ENCODE data around the gene SCRN1. TPM values are rescaled to one million over a fixed set of nuclear protein-coding genes. Genes with fewer than 3 reads are reported as not detected.
"Not testable (repeated sequence)": the region's sequence is repeated elsewhere in the genome, so short reads cannot be mapped to it uniquely, and the experiment has no call there.

Gene SCRN1
- polyA plus RNA-seq, 3 donors, result 63.7 to 65.0 (median 64.9) TPM

DNA sequence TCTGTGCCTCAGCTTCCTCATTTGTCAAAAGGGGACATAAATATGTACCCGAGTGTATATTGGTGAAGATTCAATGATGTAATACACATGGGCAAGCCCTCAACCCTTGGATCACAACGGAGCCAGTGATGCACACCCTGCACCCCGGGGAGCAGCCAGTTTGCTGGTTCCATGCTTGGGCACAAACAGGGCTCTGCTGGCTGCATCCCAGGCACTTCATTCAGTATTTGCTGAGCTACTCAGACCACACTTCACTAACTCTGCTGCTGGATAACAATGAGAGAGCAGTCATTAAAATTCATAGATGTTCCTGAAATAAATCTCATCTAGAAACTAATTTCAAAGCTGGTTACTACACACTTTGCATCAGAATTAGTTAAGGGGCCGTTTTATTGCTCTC is 72.0 kb downstream of the SCRN1 start:
- DNase-seq (ENCODE audit: extremely low read depth in 1 of 11, low read depth in 9 of 11, low spot score in 4 of 11), result no peak

DNA sequence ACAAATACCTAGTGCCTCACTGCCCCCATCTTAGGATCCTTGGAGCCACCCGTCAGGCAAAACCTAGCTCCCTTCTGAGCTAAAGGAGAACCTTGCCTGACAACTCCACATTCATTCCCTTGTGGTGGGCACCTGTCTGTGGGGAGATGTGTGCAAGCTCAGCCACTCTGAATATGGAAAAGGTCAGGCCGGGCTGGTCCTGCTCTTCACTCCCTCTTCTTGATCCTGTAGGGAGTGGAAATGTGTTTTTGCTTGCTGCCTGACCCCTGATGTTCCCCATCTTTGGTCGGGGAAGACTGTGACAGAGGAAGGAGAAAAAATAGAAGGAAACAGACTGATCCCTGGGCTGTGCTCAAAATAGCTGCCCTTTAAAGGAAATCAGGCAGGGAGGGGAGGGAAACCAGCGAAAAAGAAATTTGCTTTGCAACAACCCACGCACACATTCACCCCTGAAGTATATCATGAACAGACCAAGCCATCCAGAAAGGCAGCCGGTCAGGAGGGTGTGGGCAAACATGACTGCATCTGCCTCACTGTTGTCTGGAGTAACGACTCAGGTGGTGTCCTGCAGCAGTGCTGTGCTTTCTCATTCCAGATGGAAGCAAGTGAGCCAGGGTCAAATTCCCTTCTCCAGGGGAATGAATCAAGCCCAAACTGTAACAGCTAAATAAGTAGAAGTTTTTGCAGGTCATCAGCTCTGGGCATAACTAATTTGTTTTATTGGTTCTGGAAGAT is 74.0 kb downstream of the SCRN1 start:
- peak in 8 of 11 donors; percentile 10 to 47 (median 22) for DNase-seq (ENCODE audit: extremely low read depth in 1 of 11, low read depth in 9 of 11, low spot score in 4 of 11)

DNA sequence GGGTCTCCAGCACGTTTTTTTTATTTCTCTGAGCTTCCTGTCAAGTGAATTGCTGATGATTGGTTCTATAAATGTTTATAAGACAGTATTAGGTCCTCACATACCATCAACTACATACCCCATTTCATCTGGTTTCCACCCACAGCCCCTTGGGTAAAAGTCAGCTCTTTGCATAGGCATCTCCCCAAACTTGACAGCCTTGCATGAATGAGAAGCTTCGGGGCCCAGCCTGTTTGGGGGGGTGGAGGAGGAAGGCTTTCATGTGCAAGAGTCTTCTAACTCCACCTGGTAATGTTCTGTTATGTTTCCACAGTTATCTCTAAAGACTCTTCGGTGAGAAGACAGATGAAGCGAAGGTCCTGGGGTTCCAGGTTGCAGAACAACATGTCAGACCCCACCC is 75.4 kb downstream of the SCRN1 start:
- no peak for DNase-seq (ENCODE audit: extremely low read depth in 1 of 11, low read depth in 9 of 11, low spot score in 4 of 11)

DNA sequence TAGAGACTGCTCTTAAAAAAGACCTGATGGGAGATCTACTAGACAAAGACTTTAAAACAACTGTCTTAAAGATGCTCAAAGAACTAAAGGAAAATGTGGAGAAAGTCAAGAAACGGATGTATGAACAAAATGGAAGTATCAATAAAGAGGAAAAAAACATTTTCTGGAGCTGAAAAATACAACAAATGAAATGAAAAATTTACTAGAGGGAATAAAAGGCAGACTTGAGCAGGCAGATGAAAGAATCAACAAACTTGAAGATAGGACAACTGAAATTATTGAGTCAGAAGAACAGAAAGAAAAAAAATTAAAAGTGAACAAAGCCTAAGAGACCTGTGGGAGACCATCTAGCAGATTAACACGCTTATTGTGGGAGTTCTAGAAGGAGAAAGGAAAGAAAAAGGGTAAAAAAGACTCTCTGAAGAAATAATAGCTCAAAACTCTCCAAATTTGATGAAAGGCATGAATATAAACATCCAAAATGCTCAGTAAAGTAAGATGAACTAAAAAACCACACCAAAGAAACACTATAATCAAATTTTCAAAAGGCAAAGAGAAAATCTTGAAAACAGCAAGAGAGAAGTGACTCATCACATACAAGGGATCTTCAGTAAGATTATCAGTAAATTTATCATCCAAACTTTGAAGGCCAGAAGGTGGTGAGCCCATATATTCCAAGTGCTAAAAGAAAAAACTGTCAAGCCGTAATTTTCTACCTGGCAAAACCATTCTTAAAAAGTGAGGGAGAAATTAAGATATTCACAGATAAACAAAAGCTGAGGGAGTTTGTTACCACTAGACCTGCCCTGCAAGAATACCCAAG is 83.2 kb downstream of the SCRN1 start:
- DNase-seq (ENCODE audit: extremely low read depth in 1 of 11, low read depth in 9 of 11, low spot score in 4 of 11), result no peak

DNA sequence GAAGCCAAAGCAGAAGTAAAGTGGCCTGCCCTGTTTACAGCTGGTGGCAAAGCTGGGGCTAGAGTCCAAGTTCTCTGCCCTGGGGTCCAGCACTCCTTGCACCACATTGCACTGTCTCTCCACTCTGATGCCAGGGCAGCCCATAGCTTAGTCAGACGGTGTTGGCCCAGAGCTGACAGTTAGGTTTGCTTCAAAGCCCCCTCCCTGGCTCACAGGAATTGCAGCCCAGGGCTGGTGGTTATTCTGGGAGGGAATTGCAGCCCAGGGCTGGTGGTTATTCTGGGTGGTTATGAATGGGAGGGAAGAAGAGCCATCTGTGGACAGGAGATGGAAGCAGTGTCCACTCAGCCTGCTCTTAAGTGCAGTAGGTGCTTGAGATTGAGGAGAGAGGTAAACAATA is 88.9 kb downstream of the SCRN1 start:
- no peak for DNase-seq (ENCODE audit: extremely low read depth in 1 of 11, low read depth in 9 of 11, low spot score in 4 of 11)

DNA sequence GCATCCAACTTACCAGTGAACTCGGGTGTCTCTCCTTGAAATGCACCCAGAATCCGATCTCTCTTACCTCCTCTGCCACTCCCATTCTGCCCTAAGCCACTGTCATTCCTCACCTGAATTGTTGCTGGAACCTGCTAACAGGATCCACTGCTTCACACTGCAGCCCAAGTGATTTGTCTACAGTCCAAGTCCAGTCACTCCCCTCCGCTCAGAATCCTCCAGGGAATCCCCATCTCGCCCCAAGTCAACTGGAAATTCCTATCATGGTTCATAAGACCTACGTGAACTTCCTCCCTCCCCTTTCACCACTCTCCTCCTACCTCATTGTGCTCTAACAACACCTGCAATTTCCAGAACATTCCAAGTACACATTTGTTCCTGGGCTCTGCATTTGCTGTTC is 91.3 kb downstream of the SCRN1 start:
- DNase-seq (ENCODE audit: extremely low read depth in 1 of 11, low read depth in 9 of 11, low spot score in 4 of 11), result no peak

DNA sequence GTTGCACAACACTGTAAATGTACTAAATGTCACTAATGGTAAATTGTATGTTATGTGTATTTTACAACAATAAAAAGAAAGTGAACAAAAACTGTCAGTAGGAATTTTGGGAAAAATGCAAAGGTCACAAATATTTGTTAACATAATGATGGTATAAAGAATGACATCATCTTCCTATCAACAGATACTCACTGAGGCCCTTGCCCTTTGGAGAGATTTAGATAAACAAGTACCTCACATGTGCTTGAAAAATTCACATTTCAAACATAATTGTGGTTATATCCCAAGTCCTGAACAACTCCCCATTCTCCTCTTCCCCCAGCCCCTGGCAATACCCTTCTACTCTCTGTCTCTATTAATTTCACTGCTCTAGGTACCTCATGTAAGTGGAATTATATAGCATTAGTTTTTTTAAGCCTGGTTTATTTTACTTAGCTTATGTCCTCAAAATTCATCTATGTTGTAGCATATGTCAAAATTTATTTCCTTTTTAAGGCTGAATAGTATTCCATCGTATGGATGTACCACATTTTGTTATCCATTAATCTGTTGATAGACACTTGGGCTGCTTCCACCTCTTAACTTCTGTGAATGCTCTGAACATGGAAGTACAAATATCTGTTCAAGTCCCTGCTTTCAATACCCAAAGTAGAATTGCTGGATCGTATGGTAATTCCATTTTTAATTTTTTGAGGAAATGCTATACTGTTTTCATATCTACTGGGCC is 92.8 kb downstream of the SCRN1 start:
- DNase-seq (ENCODE audit: extremely low read depth in 1 of 11, low read depth in 9 of 11, low spot score in 4 of 11), result no peak

DNA sequence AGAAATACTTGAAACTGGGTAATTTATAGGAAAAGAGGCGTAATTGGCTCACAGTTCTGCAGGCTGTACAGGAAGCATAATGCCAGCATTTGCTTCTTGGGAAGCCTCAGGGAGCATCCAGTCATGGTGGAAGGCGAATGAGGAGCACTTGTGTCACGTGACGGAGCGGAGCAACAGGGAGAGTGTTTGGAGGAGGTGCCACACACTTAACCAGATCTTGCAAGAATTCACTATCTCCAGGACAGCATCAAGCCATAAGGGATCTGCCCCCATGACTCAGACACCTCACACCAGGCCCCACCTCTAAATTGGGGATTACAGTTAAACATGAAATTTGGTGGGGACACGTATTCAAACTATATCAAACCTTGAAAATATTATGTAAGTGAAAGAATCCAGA is 94.0 kb downstream of the SCRN1 start:
- DNase-seq (ENCODE audit: extremely low read depth in 1 of 11, low read depth in 9 of 11, low spot score in 4 of 11), result no peak

DNA sequence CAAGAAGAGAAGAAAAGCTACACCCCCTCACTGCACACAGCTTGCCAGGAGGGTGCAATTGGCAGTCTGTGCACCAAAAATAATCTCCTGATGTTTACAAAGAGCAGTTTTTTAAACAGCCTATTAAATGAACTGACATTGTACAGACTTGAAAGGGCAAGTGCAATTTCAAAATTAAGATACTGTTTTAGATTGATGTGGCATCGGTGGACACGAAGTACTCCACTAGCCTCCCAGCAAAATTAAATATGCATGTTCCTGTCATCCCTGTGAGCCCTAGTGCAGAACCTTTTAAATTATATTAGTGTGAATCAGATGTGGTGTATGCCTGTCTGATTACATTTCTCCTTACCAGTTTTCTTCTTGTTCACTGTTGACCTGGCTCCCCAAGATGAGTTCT is 95.3 kb downstream of the SCRN1 start:
- DNase-seq (ENCODE audit: extremely low read depth in 1 of 11, low read depth in 9 of 11, low spot score in 4 of 11), result no peak

DNA sequence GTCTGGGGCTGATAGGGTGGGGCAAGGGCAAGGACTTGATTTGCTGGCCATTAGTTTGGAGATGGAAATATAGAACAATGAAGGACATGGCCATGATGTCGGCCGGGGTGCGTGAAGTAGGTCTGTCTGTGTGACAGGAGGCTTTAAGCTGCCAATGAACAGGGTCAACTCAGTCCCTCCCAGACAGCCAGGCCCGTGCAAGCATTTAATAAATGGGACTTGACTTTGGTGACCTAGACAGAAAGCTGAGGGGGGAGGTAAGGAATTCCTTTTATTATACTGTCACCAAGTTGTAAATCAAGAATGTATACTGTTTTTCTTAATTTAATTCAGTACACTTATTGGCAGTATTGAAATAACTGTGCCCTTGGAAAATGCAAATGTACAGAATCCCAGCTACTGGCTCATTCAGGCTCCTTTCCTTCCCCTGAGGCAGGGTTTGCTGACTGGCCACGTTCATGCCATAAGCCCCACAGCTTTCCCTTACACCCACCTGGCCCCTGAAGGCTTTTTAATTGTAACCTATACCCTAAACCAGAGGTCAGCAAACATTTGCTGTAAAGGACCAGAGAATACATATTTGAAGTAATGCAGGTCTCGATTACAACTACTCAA is 96.1 kb downstream of the SCRN1 start:
- peak in 1 of 11 donors; percentile 35 for DNase-seq (ENCODE audit: extremely low read depth in 1 of 11, low read depth in 9 of 11, low spot score in 4 of 11)

DNA sequence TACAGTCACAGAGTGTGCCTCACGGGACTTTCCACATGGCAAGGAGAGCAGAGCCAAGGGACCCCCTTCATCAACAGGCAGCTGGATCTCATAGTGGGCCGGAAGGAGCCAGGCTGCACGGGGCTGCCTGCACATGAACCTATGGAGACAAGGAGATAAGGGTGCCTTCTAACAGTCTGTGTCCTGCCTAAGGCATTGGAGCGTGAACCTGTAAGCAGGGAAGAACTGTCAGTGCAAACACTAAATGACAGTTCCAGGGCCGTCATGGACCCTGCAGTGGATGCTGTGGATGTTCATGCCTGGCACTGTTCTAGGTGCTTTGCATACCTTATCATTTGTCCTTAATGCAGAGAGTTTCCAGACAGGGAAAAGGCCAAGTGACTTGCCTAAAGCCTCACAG is 97.4 kb downstream of the SCRN1 start:
- DNase-seq (ENCODE audit: extremely low read depth in 1 of 11, low read depth in 9 of 11, low spot score in 4 of 11), result no peak

DNA sequence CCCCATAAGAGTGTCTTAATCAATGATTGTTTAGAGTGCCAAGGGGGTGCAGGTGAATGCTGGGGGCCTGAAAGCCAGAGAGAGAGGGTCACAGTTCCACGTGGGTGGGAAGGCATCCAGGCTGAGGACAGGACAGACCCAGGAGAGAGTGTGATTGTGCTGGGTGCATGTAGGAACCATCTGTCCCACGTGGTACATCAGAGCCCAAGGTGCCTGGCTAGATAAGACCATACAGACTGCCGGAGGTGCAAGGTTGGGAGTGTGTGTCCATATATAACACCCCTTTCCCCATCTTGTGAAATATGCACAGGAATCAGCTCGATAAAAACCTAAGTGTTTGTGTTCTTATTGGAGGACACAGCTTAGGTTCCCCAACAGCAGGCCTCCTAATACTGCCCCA is 97.8 kb downstream of the SCRN1 start:
- DNase-seq (ENCODE audit: extremely low read depth in 1 of 11, low read depth in 9 of 11, low spot score in 4 of 11), result no peak

DNA sequence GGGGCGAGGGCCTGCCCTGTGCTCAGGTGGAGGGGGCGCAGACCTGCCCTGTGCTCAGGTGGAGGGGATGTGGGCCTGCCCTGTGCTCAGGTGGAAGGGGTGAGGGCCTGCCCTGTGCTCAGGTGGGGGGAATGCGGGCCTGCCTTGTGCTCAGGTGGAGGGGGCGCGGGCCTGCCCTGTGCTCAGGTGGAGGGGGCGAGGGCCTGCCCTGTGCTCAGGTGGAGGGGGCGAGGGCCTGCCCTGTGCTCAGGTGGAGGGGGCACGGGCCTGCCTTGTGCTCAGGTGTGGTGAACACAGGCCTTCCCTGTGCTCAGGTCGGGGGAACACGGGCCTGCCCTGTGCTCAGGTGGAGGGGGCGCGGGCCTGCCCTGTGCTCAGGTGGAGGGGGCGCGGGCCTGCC is 98.8 kb downstream of the SCRN1 start:
- DNase-seq (ENCODE audit: extremely low read depth in 1 of 11, low read depth in 9 of 11, low spot score in 4 of 11), result not testable (repeated sequence)

DNA sequence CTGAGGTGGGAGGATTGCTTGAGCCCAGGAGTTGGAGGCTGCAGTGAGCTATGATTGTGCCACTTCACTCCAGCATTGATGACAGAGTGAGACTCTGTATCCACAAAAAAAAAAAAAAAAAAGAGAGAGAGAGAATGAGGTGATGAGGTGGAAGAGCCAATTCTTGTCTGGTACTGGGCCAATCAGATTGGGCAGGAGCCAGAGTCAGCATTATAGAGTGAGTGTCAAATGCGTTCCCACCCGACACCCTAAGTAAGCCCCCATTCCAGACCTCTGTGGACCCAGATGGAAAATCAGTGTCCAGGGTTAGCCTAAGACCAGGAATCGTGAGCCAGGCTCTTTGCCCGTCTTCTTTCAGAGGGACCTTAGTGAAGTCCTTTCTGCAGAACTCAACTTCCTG is 99.3 kb downstream of the SCRN1 start:
- DNase-seq (ENCODE audit: extremely low read depth in 1 of 11, low read depth in 9 of 11, low spot score in 4 of 11), result no peak

DNA sequence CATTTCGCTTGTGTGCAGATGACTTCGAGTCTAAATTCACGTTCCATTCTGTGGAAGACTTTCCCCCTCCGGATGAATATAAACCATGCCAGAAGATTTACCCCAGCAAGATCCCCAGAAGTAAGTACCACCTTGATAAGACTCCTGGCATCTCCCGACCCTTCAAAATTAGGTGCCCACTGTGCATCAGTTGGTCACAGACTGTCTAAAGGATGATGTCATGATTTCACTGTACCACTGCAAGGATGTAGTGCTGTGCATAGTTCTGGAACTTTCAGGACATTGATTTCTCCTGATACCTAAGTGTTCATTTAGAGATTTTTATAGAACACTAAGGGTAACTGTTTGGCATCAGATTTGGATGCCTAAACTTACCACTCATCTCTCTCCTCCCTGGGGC is 100.3 kb downstream of the SCRN1 start:
- no peak for DNase-seq (ENCODE audit: extremely low read depth in 1 of 11, low read depth in 9 of 11, low spot score in 4 of 11)

DNA sequence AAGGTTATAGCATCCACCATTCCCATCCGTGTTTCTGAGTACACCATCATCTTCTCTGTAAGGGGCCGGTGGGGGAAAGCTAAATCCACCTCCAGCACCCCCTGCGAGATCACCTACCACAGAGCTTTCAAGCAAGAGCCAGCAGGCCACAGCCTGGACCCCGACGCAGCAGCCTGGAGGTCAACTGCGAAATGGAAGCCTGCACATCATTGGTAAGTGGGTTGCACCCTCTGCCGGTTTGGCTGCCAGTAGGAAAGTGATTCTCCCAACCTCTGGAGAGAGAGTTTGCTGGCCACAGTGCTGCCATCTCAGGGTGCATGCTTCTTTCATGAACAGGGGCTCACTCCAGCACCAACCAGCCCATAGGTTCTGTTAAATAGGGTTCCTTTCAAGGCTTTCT is 101.6 kb downstream of the SCRN1 start:
- DNase-seq (ENCODE audit: extremely low read depth in 1 of 11, low read depth in 9 of 11, low spot score in 4 of 11), result no peak

DNA sequence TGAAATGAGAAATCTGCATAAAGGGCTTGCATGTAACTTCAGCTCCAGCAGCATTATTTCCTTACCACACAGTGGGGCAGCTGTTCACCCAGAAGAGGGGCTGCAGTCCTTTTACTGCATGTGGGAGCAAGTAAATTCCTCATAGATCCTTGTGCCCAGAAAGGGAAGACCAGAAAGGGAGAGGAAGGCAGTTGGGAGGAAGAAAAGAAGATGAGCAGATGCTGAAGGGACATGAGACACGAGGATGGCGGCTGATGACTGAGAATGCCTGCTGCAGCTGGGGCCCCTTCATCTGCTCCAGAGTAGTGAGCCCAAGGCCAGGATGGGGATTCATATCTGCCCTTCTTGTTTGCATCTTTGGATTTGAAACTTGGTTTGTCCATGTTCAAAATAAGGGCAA is 102.8 kb downstream of the SCRN1 start:
- no peak for DNase-seq (ENCODE audit: extremely low read depth in 1 of 11, low read depth in 9 of 11, low spot score in 4 of 11)

DNA sequence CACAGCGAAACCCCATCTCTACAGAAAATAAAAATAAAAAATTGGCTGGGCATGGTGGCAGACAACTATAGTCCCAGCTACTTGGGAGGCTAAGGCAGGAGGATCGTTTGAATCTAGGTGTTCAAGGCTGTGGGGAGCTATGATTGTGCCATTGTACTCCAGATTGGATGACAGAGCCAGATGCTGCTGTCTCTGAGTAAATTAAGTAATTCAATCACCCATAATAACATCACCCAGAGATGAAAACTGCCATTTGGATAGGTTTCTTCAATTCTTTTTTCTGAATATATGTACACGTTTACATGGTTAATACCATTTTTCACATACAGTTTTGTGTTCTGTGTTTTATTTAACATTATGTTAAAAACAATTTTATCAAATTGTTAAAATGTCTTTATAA is 104.0 kb downstream of the SCRN1 start:
- DNase-seq (ENCODE audit: extremely low read depth in 1 of 11, low read depth in 9 of 11, low spot score in 4 of 11), result no peak

DNA sequence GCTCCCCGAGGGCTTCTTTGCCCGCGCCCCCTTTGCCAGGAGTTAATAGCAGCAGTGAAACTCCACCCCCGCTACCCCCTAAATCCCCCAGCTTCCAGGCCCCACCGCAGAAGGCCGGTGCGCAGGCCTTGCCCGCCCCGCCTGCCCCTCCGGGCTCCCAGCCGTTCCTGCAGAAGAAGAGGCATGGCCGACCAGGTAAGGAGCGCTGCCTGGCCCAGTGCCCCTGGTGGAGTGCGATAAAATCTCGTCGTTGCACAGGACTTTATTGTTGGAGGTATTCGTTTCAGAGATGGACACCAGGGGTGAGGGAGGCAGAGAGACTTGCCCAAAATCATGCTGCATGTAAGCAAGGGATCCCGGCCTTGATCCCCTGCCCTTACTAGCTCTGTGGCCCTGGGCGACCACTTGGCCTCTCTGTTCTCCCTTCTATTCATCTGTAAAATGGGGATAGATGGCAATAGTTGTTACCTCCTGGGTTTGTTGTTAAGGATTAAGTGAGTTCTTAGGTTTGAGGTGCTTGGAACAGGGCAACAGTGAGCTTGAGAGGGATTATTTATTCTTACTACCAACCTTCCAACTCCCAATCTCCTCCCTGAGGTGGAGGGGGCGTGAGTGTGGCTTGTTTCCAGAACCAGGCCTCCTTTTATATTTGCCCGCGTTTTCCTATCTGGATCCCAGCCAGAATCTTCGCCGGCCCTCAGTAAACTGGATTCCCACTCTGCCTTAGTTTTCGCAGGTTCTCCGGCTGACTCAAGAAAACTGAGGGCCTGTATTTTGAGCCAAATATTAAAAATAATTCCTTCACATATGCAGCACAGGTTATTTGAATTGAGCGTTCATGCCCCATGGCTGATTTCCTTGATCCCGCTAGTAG is 105.0 kb downstream of the SCRN1 start:
- peak in 2 of 11 donors; percentile 10 to 35 for DNase-seq (ENCODE audit: extremely low read depth in 1 of 11, low read depth in 9 of 11, low spot score in 4 of 11)

Measured in renal cortex interstitium (tissue), 11 donors.